SK-N-SH treated with all-trans-retinoic acid at 6 μM for 48 hours (cell line): Measurements from ENCODE around the gene RNPEP.
"Not testable (repeated sequence)": the region's sequence is repeated elsewhere in the genome, so short reads cannot be mapped to it uniquely, and the experiment has no call there.

Experiments
- ATAC-seq: fragments of 200-7000 bp; cut with Tn5 transposase; 3 replicates; pipeline ENCODE4 v1.9.1; 2020; ENCODE audit warnings: mild to moderate bottlenecking, moderate library complexity
- ARNTL ChIP-seq: fragments of 450-650 bp; formaldehyde crosslinking; IDR thresholded peaks from 2 replicates; pipeline ENCODE4 v1.5.0; 2020; ENCODE audit warnings: low read depth, mild to moderate bottlenecking, moderate library complexity, borderline replicate concordance
- BACH2 ChIP-seq: fragments of 250-450 bp; sonication (Bioruptor Pico); IDR thresholded peaks from 2 replicates; pipeline ENCODE4 v1.9.0; 2021; ENCODE audit warnings: mild to moderate bottlenecking, borderline replicate concordance
- CSDC2 ChIP-seq: fragments of 250-450 bp; sonication (Bioruptor Pico); IDR thresholded peaks from 2 replicates; pipeline ENCODE4 v1.5.0; 2020; ENCODE audit warnings: mild to moderate bottlenecking, moderate library complexity
- CSRNP3 ChIP-seq: fragments of 250-450 bp; sonication (Bioruptor Pico); IDR thresholded peaks from 2 replicates; pipeline ENCODE4 v1.5.1; 2021; ENCODE audit warnings: mild to moderate bottlenecking, moderate library complexity
- ESRRG ChIP-seq: fragments of 250-450 bp; sonication (Bioruptor Pico); IDR thresholded peaks from 2 replicates; pipeline ENCODE4 v1.6.1; 2021; ENCODE audit warnings: mild to moderate bottlenecking
- GLIS3 ChIP-seq: fragments of 250-450 bp; sonication (Bioruptor Pico); IDR thresholded peaks from 2 replicates; pipeline ENCODE4 v1.5.0; 2020; ENCODE audit warnings: mild to moderate bottlenecking, moderate library complexity
- ISL1 ChIP-seq: fragments of 250-450 bp; sonication (Bioruptor Pico); IDR thresholded peaks from 2 replicates; pipeline ENCODE4 v2.1.2; 2022; ENCODE audit warnings: mild to moderate bottlenecking, moderate library complexity
- OSR1 ChIP-seq: fragments of 250-450 bp; sonication (Bioruptor Pico); IDR thresholded peaks from 2 replicates; pipeline ENCODE4 v1.8.0; 2022; ENCODE audit warnings: moderate library complexity, mild to moderate bottlenecking, inconsistent platforms
- SNAI2 ChIP-seq: fragments of 250-450 bp; sonication (Bioruptor Pico); IDR thresholded peaks from 2 replicates; pipeline ENCODE4 v1.5.0; 2020; ENCODE audit warnings: mild to moderate bottlenecking, moderate library complexity
- ZFP3 ChIP-seq: fragments of 250-450 bp; sonication (Bioruptor Pico); IDR thresholded peaks from 2 replicates; pipeline ENCODE4 v1.5.0; 2020; ENCODE audit warnings: mild to moderate bottlenecking, moderate library complexity

The RNPEP gene

GRCh38 chr1:202049129-202049528, 66.7 kb downstream of the RNPEP start (continued):
- TF ChIP-seq CSRNP3 (no peak), ARNTL (CRISPR knock-in tag) (no peak), ZFP3 (no peak), OSR1 (CRISPR knock-in tag) (no peak), GLIS3 (CRISPR knock-in tag) (no peak), SNAI2 (no peak)

GRCh38 chr1:202054094-202054493, 71.6 kb downstream of the RNPEP start:
- no peak for ATAC-seq
- TF ChIP-seq CSDC2 (CRISPR knock-in tag), result no peak
- no peak for TF ChIP-seq GLIS3 (CRISPR knock-in tag)
- TF ChIP-seq BACH2 (CRISPR knock-in tag), result no peak
- TF ChIP-seq SNAI2, result no peak
- no peak for TF ChIP-seq OSR1 (CRISPR knock-in tag)
- no peak for TF ChIP-seq ISL1 (CRISPR knock-in tag)
- TF ChIP-seq ESRRG (CRISPR knock-in tag), result no peak

GRCh38 chr1:202054673-202055072, 72.2 kb downstream of the RNPEP start:
- ATAC-seq, result not testable (repeated sequence)
